HG03064 (cell line): Measurements from ENCODE around the gene SVOP.
"Not testable (repeated sequence)": the region's sequence is repeated elsewhere in the genome, so short reads cannot be mapped to it uniquely, and the experiment has no call there.

Experiments used
- ATAC-seq: cut with Tn5 transposase; IDR thresholded peaks from one replicate; pipeline ENCODE4 v1.9.1; 2021; ENCODE audit warnings: low read depth; ENCODE audit not compliant: unreplicated experiment

Gene SVOP, protein sequence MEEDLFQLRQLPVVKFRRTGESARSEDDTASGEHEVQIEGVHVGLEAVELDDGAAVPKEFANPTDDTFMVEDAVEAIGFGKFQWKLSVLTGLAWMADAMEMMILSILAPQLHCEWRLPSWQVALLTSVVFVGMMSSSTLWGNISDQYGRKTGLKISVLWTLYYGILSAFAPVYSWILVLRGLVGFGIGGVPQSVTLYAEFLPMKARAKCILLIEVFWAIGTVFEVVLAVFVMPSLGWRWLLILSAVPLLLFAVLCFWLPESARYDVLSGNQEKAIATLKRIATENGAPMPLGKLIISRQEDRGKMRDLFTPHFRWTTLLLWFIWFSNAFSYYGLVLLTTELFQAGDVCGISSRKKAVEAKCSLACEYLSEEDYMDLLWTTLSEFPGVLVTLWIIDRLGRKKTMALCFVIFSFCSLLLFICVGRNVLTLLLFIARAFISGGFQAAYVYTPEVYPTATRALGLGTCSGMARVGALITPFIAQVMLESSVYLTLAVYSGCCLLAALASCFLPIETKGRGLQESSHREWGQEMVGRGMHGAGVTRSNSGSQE

DNA sequence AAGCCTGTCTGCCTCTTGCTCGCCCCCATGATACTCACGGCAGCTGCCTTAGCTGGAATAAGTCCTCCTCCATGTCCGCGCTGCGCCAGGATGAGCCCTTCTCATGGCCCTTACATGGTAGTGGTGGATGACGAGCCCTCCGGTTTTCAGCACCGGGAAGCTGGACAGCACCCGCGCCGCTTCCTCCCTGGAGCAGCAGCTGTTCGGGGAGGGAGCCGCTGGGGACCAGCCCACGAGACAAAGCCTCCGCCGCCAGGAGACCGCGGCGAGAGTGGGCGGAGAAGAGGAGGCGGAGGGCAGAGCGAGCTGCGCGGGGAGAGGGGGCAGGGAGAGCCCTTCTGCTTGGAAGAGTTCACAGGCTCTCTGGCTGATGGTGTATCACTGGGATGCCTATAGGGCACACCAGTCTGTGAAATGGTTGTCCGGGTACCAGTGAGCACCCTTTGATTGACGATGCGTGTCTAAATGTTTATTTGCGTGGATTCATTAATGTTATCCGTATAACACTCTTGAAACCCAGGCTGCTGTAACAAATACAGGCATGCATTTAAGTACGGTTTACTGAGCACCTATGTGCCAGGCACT is at the start of gene SVOP:
TSS of gene SVOP (minus strand) at position 273 of the 585 bp plus-strand sequence. CDS start at position 73, 200 bp downstream.
- no peak for ATAC-seq

DNA sequence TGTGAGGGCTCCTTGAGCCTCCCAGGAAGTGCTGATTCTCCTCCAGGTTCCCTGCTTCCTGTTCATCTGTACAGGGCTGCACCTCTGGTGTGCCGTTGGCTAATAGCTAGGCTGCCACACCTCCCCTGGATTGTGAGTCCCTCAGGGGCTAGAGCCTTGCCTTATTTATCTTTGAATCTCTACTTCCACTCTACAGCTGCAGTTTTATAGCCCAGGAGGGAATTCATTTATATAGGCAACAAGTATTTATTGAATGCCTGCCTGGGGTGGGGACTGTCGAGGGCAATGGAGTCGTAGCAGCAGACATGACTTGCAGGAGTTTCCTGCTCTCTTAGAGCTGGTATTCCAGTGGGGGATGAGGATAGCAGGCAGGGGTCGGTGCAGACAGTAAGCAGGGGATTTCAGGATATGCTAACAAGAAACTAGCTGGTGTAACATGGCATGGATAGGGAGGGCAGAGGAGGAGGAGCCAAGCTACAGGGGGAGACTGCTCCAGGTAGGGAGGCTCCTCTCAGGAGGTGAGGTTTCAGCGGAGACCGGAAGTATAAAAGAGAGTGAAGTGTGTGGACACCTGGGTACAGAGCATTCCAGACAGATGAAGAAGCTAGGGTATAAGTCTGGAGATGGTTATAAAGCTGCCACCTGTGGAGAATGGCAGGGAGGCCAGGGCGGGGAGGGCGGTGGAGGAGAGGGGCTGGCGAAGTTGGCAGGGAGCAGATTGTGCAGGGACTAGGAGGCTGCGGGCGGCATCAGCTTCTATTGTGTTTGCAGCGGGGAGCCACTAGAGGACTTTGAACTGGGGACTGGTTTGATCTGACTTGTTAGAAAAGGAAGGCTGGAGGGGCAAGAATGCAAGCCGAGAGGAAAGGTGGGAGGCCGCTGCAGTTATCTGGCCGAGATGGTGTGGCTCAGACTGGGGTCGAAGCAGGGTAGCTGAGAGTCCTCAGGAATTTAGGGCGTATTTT is 48.7 kb upstream of the SVOP start:
- no peak for ATAC-seq

DNA sequence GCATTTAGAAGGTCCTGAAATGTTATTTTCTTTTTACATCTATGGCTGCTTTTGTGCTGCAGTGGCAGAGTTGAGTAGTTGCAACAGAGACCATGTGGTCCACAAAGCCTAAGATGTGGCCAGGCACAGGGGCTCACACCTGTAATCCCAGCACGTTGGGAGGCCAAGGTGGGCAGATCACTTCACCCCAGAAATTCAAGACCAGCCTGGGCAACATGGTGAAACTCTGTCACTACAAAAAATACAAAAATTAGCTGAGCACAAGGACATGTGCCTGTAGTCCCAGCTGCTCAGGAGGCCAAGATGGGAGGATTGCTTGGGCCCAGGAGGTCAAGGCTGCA is 45.0 kb upstream of the SVOP start:
- no peak for ATAC-seq

DNA sequence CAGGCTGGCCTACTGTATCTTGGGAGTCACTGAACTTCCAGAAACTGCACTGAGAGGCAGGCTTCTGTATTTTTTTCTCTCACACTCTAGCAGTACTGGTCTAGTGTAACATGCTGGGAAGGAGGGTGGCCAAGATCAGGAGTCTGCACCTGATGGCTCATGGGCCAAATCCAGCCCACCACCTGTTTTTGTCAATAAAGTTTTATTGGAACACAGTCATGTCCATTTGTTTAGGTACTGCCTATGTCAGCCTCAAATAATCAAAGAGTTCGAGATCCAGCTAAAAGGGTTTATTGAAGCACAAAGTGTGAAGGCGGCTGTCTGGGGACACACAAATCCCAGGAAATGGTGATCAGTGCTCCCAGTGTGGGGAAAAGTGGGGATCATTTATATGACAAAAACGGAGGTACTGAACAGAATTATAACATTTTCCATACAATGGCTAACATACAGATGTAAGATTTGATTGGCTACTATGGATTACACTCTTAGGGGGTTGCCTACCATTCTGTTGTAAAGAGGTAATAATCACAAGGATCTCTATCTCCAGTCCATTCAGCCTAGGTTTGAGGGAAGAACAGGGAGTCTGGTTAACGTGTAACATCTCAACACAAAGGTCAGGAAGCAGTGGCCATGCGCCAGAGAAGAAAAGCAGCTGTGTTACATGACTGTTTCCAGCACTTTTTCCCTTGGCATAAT is 44.4 kb upstream of the SVOP start:
- no peak for ATAC-seq

DNA sequence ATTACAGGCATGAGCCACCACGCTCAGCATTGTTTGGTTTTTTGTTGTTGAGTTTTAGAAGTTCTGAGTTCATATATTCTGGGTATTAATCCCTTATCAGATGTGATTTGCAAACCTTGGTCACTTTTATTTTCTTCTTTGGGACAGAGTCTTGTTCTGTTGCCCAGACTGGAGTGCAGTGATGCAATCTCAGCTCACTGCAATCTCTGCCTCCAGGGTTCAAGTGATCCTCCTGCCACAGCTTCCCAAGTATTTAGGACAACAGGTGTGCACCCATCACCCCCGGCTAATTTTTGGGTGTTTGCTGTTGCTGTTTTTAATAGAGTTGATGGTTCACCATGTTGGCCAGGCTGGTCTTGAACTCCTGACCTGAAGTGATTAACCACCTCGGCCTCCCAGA is 43.3 kb upstream of the SVOP start:
- ATAC-seq, result no peak

DNA sequence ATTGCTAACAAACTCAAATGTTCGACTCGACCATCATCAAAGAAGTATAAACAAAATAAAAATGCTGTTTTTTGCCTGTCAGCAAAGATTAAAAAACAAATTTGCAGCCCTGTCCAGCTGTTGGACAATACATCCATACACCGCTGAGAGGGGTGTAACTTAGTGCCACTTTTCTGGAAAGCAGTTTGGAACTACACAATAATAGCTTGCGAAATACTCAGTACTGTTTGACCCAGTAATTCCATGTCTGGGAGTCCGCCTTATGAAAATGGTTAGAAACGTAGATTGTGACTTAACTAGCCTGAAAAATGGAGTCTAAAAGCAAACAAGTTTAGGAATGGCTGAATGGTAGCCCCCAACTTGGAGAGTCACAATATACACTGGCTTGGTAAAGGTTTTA is 37.9 kb upstream of the SVOP start:
- ATAC-seq, result no peak

DNA sequence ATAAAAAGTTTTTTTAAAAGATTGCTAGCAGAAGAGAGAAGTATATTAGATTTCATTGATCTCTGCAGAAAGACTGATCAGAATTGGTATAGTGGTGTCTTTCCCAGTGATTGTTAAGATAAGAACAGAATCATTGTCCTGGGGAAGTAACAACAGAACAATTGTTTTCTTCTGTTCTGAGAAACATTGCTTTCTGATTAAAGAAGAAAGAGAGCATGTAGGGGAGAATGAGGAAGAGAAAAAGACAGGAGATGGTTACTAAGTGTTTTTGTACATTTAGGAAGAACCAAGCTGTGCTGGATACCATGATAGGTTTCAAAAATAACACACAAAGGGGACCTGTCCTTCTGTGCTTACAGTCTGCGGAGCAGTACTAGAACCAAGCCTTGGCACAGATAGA is 36.5 kb upstream of the SVOP start:
- ATAC-seq, result no peak

DNA sequence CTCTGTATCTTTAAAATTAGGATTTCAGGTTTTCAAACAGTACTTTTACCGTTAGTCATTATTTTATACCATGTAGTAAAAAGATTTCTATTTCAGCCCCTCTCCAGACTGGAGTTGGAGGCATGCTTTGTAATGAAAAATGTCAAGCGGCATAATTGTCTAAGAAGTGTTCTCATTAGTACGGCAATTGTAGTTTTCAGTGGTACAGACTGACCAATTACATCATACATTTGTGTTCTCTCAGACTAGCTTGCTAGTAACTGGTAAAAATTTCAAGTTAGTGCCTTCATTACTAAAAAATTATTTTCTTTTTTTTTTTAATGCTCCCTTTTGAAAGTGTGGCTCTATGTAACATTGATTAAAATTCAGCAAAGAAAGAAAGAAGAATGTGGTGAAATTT is 36.0 kb upstream of the SVOP start:
- no peak for ATAC-seq

DNA sequence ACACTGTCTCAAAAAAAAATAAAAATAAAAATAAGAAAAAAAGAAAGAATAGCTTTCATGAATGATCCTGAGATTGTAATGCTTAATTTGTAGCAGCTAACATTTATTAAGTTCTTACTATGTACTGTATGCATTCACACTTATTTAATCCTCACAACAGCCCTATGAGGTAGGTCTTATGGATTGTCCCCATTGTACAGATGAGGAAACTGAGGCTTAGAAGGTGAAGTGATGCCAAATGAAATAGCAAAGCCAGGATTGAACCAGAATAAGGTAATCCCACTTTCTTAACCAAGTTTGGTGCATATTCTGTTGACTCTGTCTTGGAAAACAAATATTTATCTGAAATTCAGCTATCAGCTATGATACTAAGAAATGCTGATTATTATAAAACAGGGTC is 33.7 kb upstream of the SVOP start:
- no peak for ATAC-seq

DNA sequence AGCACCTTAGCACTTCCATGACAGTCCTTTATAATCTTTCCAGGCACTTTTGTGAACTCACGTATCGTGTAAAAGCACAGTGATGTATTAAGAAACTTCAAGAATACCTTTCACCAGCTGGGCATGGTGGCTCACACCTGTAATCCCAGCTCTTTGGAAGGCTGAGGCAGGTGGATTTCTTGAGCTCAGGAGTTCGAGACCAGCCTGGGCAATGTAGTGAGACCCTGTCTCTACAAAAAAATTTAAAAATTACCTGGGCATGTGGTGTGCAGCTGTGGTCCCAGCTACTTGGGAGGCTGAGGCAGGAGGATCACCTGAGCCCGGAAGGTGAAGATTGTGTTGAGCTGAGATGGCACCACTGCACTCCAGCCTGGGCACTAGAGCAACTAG is 33.3 kb upstream of the SVOP start:
- ATAC-seq, result peak; percentile 5

DNA sequence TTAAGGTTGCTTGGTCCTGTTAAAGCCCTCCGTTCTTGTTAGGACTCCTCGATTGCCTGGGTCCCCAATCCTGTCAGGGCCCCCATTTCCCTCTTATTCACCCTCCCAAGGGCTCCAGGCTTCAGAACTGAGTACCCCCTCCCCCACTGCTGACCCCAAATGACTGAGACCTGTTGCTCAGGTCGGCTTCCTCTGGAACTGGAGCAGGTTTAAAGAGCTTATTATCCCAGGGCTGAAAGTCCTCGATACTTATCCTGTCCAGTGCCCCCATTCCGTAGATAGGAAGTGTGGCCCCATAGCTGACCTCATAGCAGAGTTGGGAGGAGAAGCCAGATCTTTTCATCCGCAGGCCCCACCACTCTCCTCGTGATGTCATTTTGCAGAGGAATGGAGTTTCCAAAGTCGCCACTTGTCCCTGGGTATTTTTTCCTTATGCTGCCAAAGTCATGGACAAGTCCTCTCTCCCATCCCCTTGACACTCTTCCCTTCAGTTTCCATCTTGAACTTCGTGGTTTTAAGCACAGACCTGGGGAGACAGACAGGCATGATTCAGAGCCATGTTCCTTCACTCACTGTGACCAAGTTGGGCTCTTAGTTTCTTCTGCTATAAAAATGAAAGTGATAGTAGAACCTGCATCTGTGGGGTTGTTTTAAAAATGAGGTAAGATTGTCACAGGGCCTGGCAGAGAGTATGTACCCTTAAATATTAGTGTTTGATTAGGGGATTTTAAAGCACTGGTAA is 32.7 kb upstream of the SVOP start:
- peak; percentile 59 for ATAC-seq

DNA sequence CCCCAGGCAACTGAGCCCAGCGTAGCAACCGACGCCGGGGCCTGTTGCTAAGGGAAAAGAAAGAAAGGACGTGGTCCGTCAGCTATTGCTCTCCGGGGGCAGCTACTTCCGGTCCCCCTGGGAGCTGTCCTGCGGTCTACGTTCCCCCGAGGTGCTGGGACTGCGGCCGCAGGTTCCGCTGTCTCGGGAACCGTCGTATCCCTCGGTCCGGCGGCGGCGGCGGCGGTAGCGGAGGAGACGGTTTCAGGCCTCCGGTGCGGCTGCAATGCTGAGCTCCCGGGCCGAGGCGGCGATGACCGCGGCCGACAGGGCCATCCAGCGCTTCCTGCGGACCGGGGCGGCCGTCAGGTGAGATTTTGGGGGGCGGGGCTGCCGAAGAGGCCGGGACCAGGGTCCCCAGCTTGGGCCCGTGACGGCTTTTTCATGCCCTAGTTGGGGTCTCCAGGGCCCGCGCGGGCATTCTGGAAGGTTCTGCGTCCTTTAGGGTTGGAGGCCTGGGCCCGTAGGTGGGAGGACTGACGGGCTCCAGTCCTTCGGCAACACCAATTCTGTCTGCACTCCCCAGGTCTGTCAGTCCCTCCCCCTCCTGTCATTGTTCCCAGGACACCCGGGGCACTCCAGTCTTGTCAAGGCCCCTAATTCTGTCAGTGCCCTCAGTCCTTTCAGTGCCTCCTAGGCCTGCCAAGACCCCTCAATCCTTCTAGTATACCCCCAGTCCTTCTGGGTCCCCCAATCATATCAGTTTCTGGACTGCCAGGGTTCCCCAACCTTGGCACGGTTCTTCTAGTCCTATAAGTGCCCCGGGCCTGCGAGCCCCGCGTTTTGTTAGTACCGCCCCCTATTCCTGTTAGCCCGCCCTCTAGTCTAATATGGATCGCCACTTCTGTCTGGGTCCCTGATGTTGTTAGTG is 31.8 kb upstream of the SVOP start, which contains the start of gene USP30:
TSS of gene USP30 (plus strand) at position 163 of the 910 bp plus-strand sequence. CDS start at position 266, 103 bp downstream.
- peak; percentile 43 for ATAC-seq

DNA sequence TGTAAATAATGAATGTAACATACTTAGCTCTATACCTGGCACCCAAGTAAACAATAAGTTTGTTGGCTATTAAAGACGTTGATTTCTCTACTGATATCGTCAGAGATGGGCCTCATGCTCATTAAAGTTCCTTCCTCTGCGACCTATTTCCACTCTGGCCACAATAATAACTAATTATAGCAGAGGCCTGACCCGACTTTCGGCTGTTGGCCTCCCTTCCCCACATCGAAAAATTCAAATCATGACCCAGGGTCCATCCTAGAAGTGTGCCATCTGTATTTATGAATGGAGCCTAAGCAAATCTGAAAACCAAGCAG is 31.2 kb upstream of the SVOP start:
- ATAC-seq, result no peak

DNA sequence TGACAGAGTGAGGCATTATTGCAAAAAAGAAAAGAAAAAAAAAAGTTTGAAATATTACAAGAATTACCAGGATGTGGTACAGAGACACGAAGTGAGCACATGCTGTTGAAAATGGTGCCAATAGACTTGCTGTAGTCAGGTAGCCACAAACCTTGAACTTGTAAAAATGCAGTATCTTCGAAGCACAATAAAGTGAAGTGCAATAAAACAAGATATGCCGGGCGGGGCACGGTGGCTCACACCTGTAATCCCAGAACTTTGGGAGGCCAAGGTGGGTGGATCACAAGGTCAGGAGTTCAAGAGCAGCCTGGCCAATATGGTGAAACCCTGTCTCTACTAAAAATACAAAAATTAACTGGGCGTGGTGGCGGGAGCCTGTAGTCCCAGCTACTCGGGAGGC is 28.9 kb upstream of the SVOP start:
- not testable (repeated sequence) for ATAC-seq

DNA sequence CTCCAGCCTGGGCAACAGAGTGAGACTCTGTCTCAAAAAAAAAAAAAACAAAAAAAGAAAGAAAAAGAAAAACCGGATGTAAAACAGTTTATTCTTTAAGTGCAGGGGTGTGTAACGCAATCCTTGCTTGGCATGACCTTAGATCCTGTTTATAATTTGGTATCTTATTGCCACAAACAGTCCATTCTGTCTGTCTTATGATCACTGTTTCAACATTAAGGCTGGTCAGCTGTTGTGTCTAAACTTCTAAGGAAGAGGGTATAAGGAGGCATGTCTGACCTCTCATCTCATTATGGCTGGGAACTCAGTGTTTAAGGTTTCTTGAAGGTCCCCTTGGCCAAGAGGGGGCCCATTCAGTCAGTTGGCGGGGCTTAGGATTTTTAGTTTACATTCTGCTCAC is 27.8 kb upstream of the SVOP start:
- ATAC-seq, result not testable (repeated sequence)

DNA sequence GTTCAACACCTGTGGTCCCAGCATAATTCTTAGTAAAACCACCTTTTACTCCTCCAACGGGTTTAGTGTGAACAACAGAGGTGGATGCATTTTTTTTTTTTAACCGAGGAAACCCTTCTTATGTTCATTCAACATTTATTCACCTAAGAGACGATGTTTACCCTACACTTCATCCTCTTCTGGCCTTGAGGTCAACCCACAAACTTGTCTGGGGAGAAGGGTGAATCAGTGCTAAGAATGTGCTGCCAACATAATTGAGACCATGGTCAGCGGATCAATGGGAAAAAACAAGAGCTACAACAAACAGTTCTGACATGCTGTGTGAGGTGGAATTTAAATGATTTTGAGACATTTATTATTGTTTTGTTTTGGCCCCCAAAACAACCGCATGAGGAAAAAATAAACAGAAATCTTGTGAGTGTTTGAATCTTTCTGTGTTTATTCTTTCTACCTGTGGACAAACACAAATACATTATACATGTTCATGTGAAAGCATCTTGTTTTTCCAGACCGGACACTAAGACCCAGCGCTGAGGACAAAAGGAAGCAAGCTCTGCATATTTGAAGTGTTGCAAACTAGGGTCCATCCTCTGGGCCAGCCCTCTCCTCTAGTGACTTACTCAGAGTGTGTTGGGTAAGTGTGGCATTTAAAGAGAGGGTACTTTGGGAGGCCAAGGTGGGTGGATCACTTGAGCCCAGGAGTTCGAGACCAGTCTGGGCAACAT is 26.4 kb upstream of the SVOP start:
- no peak for ATAC-seq

DNA sequence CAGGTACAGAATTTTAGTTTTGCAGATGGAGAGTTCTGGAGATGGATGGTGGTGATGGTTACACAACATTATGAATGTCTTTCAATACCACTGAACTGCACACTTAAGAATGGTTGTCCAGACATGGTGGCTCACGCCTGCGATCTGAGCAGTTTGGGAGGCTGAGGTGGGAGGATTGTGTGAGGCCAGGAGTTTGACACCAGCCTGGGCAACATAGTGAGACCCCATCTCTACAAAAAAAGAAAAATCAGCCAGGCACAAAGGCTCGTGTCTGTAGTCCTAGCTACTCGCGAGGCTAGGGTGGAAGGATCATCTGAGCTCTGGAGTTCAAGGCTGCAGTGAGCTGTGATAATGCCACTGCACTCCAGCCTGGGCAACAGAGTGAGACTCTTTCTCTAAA is 23.4 kb upstream of the SVOP start:
- ATAC-seq, result no peak

DNA sequence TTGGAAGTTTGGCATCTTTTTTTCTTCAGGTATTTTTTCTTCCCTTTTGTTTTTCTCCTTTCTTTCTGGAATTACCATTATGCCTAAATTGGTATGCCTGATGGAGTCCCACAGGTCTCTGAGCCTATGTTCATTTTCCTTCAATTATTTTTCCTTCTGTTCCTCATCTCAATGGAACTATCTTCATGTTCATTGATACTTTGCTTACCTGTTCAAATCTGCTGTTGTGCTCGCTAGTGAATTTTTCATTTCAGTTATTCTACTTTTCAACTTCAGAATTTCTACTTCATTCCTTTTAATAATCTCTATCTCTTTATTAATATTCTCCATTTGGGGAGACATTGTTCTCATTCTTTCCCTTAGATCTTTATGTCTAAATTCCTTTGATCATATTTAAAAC is 16.1 kb upstream of the SVOP start:
- ATAC-seq, result no peak
